Right lobe of liver (tissue), 6 donors: Measurements from ENCODE around the gene APBB1IP. TPM values are rescaled to one million over a fixed set of nuclear protein-coding genes. Genes with fewer than 3 reads are reported as not detected.

Experiments used
- ATAC-seq, 4 donors: fragments of 200-7000 bp; cut with Tn5 transposase; one replicate each; pipeline ENCODE4 v1.9.1; 2020; ENCODE audit warnings: mild to moderate bottlenecking in 4 of 4, moderate library complexity in 4 of 4
- DNase-seq, 3 donors: peaks; one replicate each; pipeline ENCODE4 v3.0.0-alpha.2; 2020
- H3K27ac ChIP-seq, 3 donors: fragments of 200-600 bp; one replicate each; pipeline ENCODE4 v1.8.0; 2022
- H3K27me3 ChIP-seq, 2 donors: fragments of 200-600 bp; one replicate each; pipeline ENCODE4 v1.8.0; 2022
- H3K36me3 ChIP-seq, 4 donors: fragments of 200-600 bp; sonication (generic) in 1 of 4; one replicate each; pipeline versions ENCODE4 v1.5.1 to v1.8.0; 2017 to 2022; ENCODE audit warnings: control low read depth in 1 of 4
- H3K4me1 ChIP-seq, 4 donors: fragments of 200-600 bp; sonication (generic) in 1 of 4; one replicate each; pipeline versions ENCODE4 v1.5.1 to v1.8.0; 2017 to 2022; ENCODE audit warnings: control low read depth in 1 of 4
- H3K4me3 ChIP-seq, 3 donors: fragments of 200-600 bp; one replicate each; pipeline ENCODE4 v1.8.0; 2022
- H3K9me3 ChIP-seq, 4 donors: fragments of 200-600 bp; sonication (generic) in 1 of 4; one replicate each; pipeline versions ENCODE4 v1.5.1 to v1.8.0; 2017 to 2022; ENCODE audit warnings: control low read depth in 1 of 4
- POLR2A ChIP-seq: fragments of 450-650 bp; IDR thresholded peaks from one replicate; pipeline ENCODE4 v1.6.1; 2017; ENCODE audit warnings: antibody characterized with exemption, mild to moderate bottlenecking
- WGBS: methylation state at CpG from one replicate; pipeline ENCODE4 v1.1.6; 2018; ENCODE audit warnings: low coverage, low lambda C conversion rate; ENCODE audit not compliant: insufficient coverage; ENCODE audit errors: missing lambda C conversion rate; 5-methylcytosine and 5-hydroxymethylcytosine counted together
- intact Hi-C, 2 donors: fragments of 100-400 bp; cut with DNase I; formaldehyde crosslinking; loops; one replicate each; pipeline versions ENCODE4 v1.11.2 to v1.14.1; 2022
- total RNA-seq, 6 experiments: library from RNA; depleted of rRNA in 2 of 6; stranded (reverse); fragments of >200 nt in 2 of 6; fragmentation: NEBNext Ultra II Directional in 3 of 6; extraction: Animal tissue kit (Norgen Biotek cat#: 25700) in 3 of 6; gene quantifications; one replicate each; pipeline versions ENCODE4 v1.1.0 to v1.2.4, GENCODE V29; 2016 to 2023
- TF ChIP-seq, protein P1 (sequence below), 4 donors: fragments of 200-600 bp in 3 of 4; fragments of 450-650 bp in 1 of 4; IDR thresholded peaks; one replicate each; pipeline versions ENCODE4 v1.5.1 to v1.8.0; 2016 to 2022; ENCODE audit warnings: antibody characterized with exemption in 4 of 4, mild to moderate bottlenecking in 2 of 4
- donor health status: DM: no; HTN: yes; CAD: no.
- donor health status: DM: no; HTN: no; CAD: no.
- donor health status: DM: no; HTN: no; CAD: no.
- donor health status: DM: no; HTN: yes; CAD: no.
- donor health status: DM: no; HTN: yes; CAD: no.

The APBB1IP gene
- total RNA-seq, 6 experiments from 2014 or later, result 13.0 to 50.7 (median 16.5) TPM

DNA sequence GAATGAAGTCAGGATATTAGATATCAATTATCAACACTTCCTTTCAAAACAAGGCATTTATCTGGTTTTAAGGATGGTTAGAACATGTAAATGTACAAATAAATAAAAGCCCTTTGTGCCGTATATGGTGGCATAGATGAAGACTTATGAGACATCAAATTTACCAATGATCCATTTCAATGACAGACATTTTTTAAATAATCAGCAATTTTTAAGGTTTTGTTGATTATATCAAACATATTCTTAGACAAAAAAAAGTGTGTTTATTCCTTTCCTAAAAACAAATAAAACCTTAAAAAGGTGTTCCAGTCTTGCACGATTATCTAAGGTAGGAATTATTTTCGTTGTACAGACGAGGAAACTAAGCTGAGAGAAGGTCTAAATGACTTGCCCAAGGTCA is 13.8 kb downstream of the APBB1IP start:
- Histone ChIP-seq H3K4me3 (no peak overlapping the region), H3K27ac (no peak overlapping the region), H3K36me3 (no peaks in the 10 kb centered on the region), H3K4me1 (peaks cover 0 to 14% (median 0%) of the 10 kb centered on the region in 4 donors), H3K9me3 (no peaks in the 10 kb centered on the region), H3K27me3 (no peaks in the 10 kb centered on the region)
- DNase-seq, result no peak
- intact Hi-C loops, result no loop called here
- WGBS, result 18% methylated on average over 4 of the region's 4 CpGs
- no peak for ATAC-seq
- TF ChIP-seq, protein P1, sequence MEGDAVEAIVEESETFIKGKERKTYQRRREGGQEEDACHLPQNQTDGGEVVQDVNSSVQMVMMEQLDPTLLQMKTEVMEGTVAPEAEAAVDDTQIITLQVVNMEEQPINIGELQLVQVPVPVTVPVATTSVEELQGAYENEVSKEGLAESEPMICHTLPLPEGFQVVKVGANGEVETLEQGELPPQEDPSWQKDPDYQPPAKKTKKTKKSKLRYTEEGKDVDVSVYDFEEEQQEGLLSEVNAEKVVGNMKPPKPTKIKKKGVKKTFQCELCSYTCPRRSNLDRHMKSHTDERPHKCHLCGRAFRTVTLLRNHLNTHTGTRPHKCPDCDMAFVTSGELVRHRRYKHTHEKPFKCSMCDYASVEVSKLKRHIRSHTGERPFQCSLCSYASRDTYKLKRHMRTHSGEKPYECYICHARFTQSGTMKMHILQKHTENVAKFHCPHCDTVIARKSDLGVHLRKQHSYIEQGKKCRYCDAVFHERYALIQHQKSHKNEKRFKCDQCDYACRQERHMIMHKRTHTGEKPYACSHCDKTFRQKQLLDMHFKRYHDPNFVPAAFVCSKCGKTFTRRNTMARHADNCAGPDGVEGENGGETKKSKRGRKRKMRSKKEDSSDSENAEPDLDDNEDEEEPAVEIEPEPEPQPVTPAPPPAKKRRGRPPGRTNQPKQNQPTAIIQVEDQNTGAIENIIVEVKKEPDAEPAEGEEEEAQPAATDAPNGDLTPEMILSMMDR (IDR thresholded peaks at IDR 0.05), result no peak
- no peak for TF ChIP-seq POLR2A

DNA sequence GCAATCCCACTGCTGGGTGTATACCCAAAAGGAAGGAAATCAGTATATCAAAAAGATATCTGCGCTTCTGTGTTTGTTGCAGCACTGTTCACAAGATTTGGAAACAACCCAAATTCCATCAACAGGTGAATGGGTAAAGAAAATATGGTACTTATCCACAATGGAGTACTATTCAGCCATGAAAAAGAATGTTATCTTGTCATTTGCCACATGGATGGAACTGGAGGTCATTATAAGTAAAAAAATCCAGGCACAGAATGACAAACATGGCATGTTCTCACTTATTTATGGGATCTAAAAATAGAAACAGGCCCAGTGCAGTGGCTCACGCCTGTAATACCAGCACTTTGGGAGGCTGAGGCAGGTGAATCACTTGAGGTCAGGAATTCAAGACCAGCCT is 15.7 kb downstream of the APBB1IP start:
- 72% methylated on average over 2 of the region's 2 CpGs for WGBS
- H3K9me3 ChIP-seq, result no peaks in the 10 kb centered on the region

DNA sequence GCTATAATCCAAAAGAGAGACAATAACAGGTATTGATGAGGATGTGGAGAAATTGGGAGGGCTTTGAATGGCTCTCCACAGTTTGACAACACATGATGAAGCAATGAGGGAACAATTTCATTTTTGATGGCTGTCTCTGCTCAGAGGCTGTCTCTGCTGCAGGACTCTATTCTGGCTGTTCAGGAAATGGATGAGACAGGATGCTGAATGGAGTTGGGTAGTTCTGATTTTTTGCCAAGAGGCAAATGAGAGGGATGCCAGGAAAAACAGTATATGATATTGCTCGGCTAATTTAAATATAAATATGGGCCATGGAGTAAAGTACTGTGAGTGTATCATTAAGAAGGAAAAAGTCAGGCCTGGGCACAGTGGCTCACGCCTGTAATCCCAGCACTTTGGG is 16.8 kb downstream of the APBB1IP start:
- intact Hi-C loops, result no loop called here
- TF ChIP-seq POLR2A, result no peak
- TF ChIP-seq, protein P1 (IDR thresholded peaks at IDR 0.05), result no peak
- Histone ChIP-seq H3K9me3 (no peaks in the 10 kb centered on the region), H3K4me1 (peaks cover 0 to 14% (median 0%) of the 10 kb centered on the region in 4 donors), H3K27me3 (no peaks in the 10 kb centered on the region), H3K36me3 (no peaks in the 10 kb centered on the region), H3K27ac (no peak overlapping the region), H3K4me3 (no peak overlapping the region)
- ATAC-seq (no peak), DNase-seq (no peak)
- WGBS, result 60% methylated on average over 2 of the region's 2 CpGs

More for the DNA sequence above, 15.7 kb downstream of the APBB1IP start:
- Histone ChIP-seq H3K4me1 (peaks cover 0 to 14% (median 0%) of the 10 kb centered on the region in 4 donors), H3K27ac (no peak overlapping the region), H3K4me3 (no peak overlapping the region), H3K36me3 (no peaks in the 10 kb centered on the region), H3K27me3 (no peaks in the 10 kb centered on the region)
- TF ChIP-seq POLR2A, result no peak
- TF ChIP-seq, protein P1 (IDR thresholded peaks at IDR 0.05), result no peak
- DNase-seq (no peak), ATAC-seq (no peak)
- intact Hi-C loops, result no loop called here

DNA sequence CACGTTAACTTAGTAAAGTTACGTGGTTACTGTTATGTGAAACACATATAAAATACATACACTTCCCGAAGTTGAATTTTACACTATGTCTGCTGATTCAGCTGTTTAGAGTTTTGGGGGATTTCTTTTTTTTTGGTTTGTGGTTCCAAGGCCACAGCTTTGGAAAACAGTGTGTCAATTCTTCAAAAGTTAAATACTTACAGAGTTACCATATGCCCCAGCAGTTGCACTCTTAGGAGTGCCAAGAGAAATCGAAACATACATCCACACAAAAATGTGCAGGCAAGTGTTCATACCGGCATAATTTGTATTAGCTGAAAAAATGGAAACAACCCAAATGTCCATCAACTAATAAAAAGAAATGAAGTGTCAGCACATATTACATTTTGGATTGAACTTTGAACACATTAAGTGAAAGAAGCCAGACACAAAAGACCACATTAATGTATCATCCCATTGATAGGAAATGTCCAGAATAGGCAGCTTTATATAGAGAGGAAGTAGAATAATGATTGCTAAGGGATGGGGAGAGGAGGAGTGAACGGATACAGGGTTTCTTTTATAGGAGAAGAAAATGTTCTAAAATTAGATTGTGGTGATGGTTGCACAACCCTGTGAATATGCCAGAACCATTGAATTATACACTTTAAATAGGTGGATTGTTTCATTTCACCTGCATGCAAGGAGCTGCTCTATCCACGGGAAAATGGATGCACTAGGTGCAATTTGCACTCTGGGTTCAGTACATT is 17.6 kb downstream of the APBB1IP start:
- DNase-seq (no peak), ATAC-seq (peak in 1 of 4 donors; percentile 25)
- Histone ChIP-seq H3K27me3 (no peaks in the 10 kb centered on the region), H3K9me3 (no peaks in the 10 kb centered on the region), H3K4me3 (no peak overlapping the region), H3K36me3 (no peaks in the 10 kb centered on the region), H3K4me1 (peaks cover 0 to 14% (median 0%) of the 10 kb centered on the region in 4 donors), H3K27ac (no peak overlapping the region)
- 48% methylated on average over 6 of the region's 7 CpGs for WGBS
- TF ChIP-seq POLR2A, result no peak
- TF ChIP-seq, protein P1 (IDR thresholded peaks at IDR 0.05), result no peak
- intact Hi-C loops, result no loop called here
